HepG2 (cell line): ENCODE results near the gene BMP2K. TPM values are rescaled to one million over a fixed set of nuclear protein-coding genes. Genes with fewer than 3 reads are reported as not detected.

Source experiments
- ATAC-seq: fragments of 200-7000 bp; cut with Tn5 transposase; 3 replicates; pipeline ENCODE4 v1.9.1; 2020; ENCODE audit warnings: mild to moderate bottlenecking, moderate library complexity
- BruUV-seq: library from RNA; stranded (reverse); fragments of 400-500 nt; replicated peaks from 2 replicates; lab custom pipeline; 2021; lab: Mats Ljungman, UMichigan
- CTCF ChIA-PET: fragments of 300-600 bp; formaldehyde crosslinking; extraction: SDS; loops from one replicate; lab custom pipeline; 2021; ENCODE audit warnings: low total read pairs, inconsistent platforms, low intra/inter-chr PET ratio; lab: Yijun Ruan, JAX
- POLR2A ChIA-PET: fragments of 350-600 bp; sonication (Branson Sonifier 250); formaldehyde crosslinking; loops from one replicate; lab custom pipeline; 2020; ENCODE audit warnings: antibody characterized with exemption, inconsistent platforms; lab: Yijun Ruan, JAX
- DNase-seq: peaks from one replicate; pipeline ENCODE4 v3.0.0-alpha.2; 2015; ENCODE audit warnings: low spot score
- FAIRE-seq: peaks from 3 replicates; lab custom pipeline; 2011; peaks lifted over from hg19 to GRCh38; lab: Jason Lieb, UNC
- H2AFZ ChIP-seq: one replicate; pipeline ENCODE4 v1.6.1; 2011; ENCODE audit warnings: low read length, inconsistent platforms
- H3K27ac ChIP-seq: fragments of 300-600 bp; 3 replicates; pipeline ENCODE4 v1.8.0; 2011; ENCODE audit warnings: mixed run types, mild to moderate bottlenecking, mixed read lengths, low read length, inconsistent platforms; ENCODE audit not compliant: insufficient read depth; ENCODE audit errors: extremely low read length
- H3K27me3 ChIP-seq, 2 experiments: fragments of 200-600 bp in 1 of 2; 2 replicates in 1 of 2; 3 replicates in 1 of 2; pipeline versions ENCODE4 v1.6.0 to v1.8.0; 2011; ENCODE audit warnings: low read length in 2 of 2, mild to moderate bottlenecking in 2 of 2, moderate library complexity in 2 of 2, inconsistent platforms in 1 of 2; ENCODE audit not compliant: insufficient read depth in 2 of 2, control insufficient read depth in 1 of 2
- H3K36me3 ChIP-seq, 2 experiments: fragments of 200-600 bp in 1 of 2; replicated peaks in 1 of 2; 2 replicates in 1 of 2; 3 replicates in 1 of 2; pipeline versions ENCODE4 v1.5.1 to v1.8.0; 2011; ENCODE audit warnings: low read length in 2 of 2, inconsistent platforms in 1 of 2; ENCODE audit not compliant: insufficient read depth in 2 of 2, control insufficient read depth in 1 of 2
- H3K4me1 ChIP-seq: 2 replicates; pipeline ENCODE4 v1.5.1; 2012; ENCODE audit warnings: low read length, inconsistent platforms; ENCODE audit not compliant: insufficient read depth
- H3K4me2 ChIP-seq: 2 replicates; pipeline ENCODE4 v1.6.0; 2011; ENCODE audit warnings: low read depth, low read length, inconsistent platforms
- H3K4me3 ChIP-seq, 3 experiments: fragments of 200-600 bp in 1 of 3; sonication (generic), shearing (Covaris generic) in 1 of 3; replicated peaks in 1 of 3; 2 replicates each; pipeline ENCODE4 v1.5.1; 2011 to 2016; ENCODE audit warnings: low read length in 3 of 3, inconsistent platforms in 2 of 3, low read depth in 2 of 3, mild to moderate bottlenecking in 2 of 3, control low read depth in 1 of 3, mixed read lengths in 1 of 3; ENCODE audit not compliant: insufficient read depth in 1 of 3
- H3K79me2 ChIP-seq: one replicate; pipeline ENCODE4 v1.6.1; 2011; ENCODE audit warnings: low read length, inconsistent platforms; ENCODE audit not compliant: insufficient read depth
- H3K9ac ChIP-seq: 2 replicates; pipeline ENCODE4 v1.6.0; 2011; ENCODE audit warnings: mild to moderate bottlenecking, low read depth, low read length, inconsistent platforms; ENCODE audit not compliant: insufficient read depth
- H3K9me3 ChIP-seq: 2 replicates; pipeline ENCODE4 v1.5.1; 2012; ENCODE audit warnings: mild to moderate bottlenecking, low read length
- H4K20me1 ChIP-seq: 2 replicates; pipeline ENCODE4 v1.6.0; 2011; ENCODE audit warnings: inconsistent platforms, mild to moderate bottlenecking, low read length, moderate library complexity; ENCODE audit not compliant: insufficient read depth
- ASH2L ChIP-seq: fragments of 300-600, 200-600 bp; sonication (generic); IDR thresholded peaks from 2 replicates; pipeline ENCODE4 v1.7.0; 2017; ENCODE audit warnings: low read depth, mild to moderate bottlenecking, moderate library complexity, mixed read lengths, low read length; ENCODE audit not compliant: insufficient read length
- MIXL1 ChIP-seq: IDR thresholded peaks from 2 replicates; pipeline ENCODE4 v1.6.1; 2016
- NFIB ChIP-seq: sonication (generic); formaldehyde crosslinking; IDR thresholded peaks from 2 replicates; pipeline ENCODE4 v1.9.0; 2021; ENCODE audit warnings: missing genetic modification reagents, mild to moderate bottlenecking, borderline replicate concordance
- RFX5 ChIP-seq: IDR thresholded peaks from 2 replicates; pipeline ENCODE4 v1.6.1; 2011; ENCODE audit warnings: low read depth, low read length, improper control_type of control experiment
- RNF2 ChIP-seq: fragments of 450-650 bp; conservative IDR thresholded peaks from 2 replicates; pipeline ENCODE4 v1.6.1; 2016; ENCODE audit warnings: low read depth
- TRIM24 ChIP-seq: sonication (generic); formaldehyde crosslinking; IDR thresholded peaks from 2 replicates; pipeline ENCODE4 v1.8.0; 2022; ENCODE audit warnings: mild to moderate bottlenecking, missing genetic modification reagents
- ZBTB38 ChIP-seq: sonication (generic); formaldehyde crosslinking; IDR thresholded peaks from 2 replicates; pipeline ENCODE4 v1.5.1; 2020; ENCODE audit warnings: mild to moderate bottlenecking, missing genetic modification reagents
- ZNF256 ChIP-seq: sonication (generic); formaldehyde crosslinking; conservative IDR thresholded peaks from 2 replicates; pipeline ENCODE4 v1.4.0; 2020; ENCODE audit warnings: missing genetic modification reagents
- WGBS: methylation state at CpG from one replicate; pipeline ENCODE4 v1.1.6; 2017; ENCODE audit warnings: low lambda C conversion rate; 5-methylcytosine and 5-hydroxymethylcytosine counted together
- in situ Hi-C: cut with HindIII; loops from 2 replicates; pipeline ENCODE4 v1.10.0; 2017; ENCODE audit warnings: low pct_unique_long_range_greater_than_20kb; ENCODE audit not compliant: extremely low pct_ligation_motif_present
- intact Hi-C: fragments of 100-400 bp; cut with micrococcal nuclease; formaldehyde crosslinking; loops from one replicate; pipeline ENCODE4 v1.10.0; 2022; ENCODE audit not compliant: unreplicated experiment
- polyA plus RNA-seq, 8 experiments: library from polyadenylated mRNA; depleted of rRNA in 3 of 8; stranded (reverse) in 7 of 8; unstranded in 1 of 8; fragments of >200 nt; fragmentation: Illumina TruSeq in 4 of 8; extraction: Trizol in 4 of 8; gene quantifications; 2 replicates each; pipeline versions ENCODE4 v1.2.1 to v1.2.3, GENCODE V29; 2011 to 2016; ENCODE audit warnings: low read depth in 4 of 8, missing spikeins in 1 of 8, mixed read lengths in 1 of 8; ENCODE audit not compliant: insufficient read depth in 1 of 8
- total RNA-seq, 5 experiments: library from RNA; depleted of rRNA; stranded (reverse); fragments of >200 nt; fragmentation: Illumina TruSeq; extraction: Trizol; gene quantifications; 2 replicates each; pipeline ENCODE4 v1.2.3, GENCODE V29; 2016; ENCODE audit warnings: low read depth in 1 of 5
- TF ChIP-seq, protein P1 (sequence below): sonication (generic); formaldehyde crosslinking; IDR thresholded peaks from 2 replicates; pipeline ENCODE4 v1.5.1; 2020; ENCODE audit warnings: mild to moderate bottlenecking, missing genetic modification reagents
- TF ChIP-seq, protein P2 (sequence below): sonication (generic); formaldehyde crosslinking; IDR thresholded peaks from 2 replicates; pipeline ENCODE4 v1.5.1; 2020; ENCODE audit warnings: missing genetic modification reagents, mild to moderate bottlenecking, borderline replicate concordance
- TF ChIP-seq, protein P3 (sequence below): sonication (generic); formaldehyde crosslinking; IDR thresholded peaks from 2 replicates; pipeline ENCODE4 v1.5.1; 2020; ENCODE audit warnings: mild to moderate bottlenecking, moderate library complexity, missing genetic modification reagents

Gene BMP2K
- total and polyA plus RNA-seq, 2 of the 13 experiments (the other 11 are each of a cell fraction or from before 2014, with no cell fraction given), result 8.6 to 15.2 TPM

DNA sequence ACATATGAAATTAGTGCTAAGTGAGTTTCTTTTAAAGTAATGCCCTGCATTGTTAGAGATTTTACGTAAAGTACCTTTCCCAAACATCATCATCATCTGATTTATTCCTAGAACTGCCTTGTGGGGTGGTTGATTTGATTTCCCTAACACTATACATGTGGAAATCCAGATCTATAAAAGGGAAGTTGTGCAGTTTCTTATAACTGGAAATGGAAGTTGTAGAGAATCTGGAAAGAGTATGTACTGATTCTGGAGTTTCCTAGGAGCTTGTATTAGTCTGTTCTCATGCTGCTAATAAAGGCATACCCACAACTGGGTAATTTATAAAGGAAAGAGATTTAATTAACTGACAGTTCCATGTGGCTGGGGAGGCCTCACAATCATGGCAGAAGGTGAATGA, 47.9 kb downstream of the BMP2K start:
- WGBS, result 97% methylated on average over 1 of the region's 1 CpG
- no peak overlapping the region for H3K27ac ChIP-seq
- H3K9me3 ChIP-seq, result no peaks in the 10 kb centered on the region
- ATAC-seq, result no peak
- no peak overlapping the region for H3K4me2 ChIP-seq
- H3K9ac ChIP-seq, result no peak overlapping the region
- no peaks in the 10 kb centered on the region for H3K79me2 ChIP-seq
- no TSS peak for BruUV-seq
- intact Hi-C loops, result no loop called here
- H3K27me3 ChIP-seq, result no peaks in the 10 kb centered on the region
- no peak for TF ChIP-seq MIXL1 (CRISPR knock-in tag)
- no peak for TF ChIP-seq NFIB
- TF ChIP-seq, protein P1, sequence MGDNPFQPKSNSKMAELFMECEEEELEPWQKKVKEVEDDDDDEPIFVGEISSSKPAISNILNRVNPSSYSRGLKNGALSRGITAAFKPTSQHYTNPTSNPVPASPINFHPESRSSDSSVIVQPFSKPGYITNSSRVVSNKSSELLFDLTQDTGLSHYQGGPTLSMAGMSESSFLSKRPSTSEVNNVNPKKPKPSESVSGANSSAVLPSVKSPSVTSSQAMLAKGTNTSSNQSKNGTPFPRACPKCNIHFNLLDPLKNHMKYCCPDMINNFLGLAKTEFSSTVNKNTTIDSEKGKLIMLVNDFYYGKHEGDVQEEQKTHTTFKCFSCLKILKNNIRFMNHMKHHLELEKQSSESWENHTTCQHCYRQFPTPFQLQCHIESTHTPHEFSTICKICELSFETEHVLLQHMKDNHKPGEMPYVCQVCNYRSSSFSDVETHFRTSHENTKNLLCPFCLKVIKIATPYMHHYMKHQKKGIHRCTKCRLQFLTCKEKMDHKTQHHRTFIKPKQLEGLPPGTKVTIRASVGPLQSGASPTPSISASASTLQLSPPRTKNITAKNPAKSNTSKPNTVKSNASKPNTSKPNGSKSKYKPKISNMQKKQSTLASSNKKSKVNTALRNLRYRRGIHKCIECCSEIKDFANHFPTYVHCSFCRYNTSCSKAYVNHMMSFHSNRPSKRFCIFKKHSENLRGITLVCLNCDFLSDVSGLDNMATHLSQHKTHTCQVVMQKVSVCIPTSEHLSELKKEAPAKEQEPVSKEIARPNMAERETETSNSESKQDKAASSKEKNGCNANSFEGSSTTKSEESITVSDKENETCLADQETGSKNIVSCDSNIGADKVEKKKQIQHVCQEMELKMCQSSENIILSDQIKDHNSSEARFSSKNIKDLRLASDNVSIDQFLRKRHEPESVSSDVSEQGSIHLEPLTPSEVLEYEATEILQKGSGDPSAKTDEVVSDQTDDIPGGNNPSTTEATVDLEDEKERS (CRISPR knock-in tag), result no peak
- TF ChIP-seq, protein P2, sequence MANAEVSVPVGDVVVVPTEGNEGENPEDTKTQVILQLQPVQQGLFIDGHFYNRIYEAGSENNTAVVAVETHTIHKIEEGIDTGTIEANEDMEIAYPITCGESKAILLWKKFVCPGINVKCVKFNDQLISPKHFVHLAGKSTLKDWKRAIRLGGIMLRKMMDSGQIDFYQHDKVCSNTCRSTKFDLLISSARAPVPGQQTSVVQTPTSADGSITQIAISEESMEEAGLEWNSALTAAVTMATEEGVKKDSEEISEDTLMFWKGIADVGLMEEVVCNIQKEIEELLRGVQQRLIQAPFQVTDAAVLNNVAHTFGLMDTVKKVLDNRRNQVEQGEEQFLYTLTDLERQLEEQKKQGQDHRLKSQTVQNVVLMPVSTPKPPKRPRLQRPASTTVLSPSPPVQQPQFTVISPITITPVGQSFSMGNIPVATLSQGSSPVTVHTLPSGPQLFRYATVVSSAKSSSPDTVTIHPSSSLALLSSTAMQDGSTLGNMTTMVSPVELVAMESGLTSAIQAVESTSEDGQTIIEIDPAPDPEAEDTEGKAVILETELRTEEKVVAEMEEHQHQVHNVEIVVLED (CRISPR knock-in tag), result no peak
- no peak for TF ChIP-seq RFX5
- TF ChIP-seq ZBTB38 (CRISPR knock-in tag), result no peak
- TF ChIP-seq ZNF256 (CRISPR knock-in tag), result no peak
- TF ChIP-seq, protein P3, sequence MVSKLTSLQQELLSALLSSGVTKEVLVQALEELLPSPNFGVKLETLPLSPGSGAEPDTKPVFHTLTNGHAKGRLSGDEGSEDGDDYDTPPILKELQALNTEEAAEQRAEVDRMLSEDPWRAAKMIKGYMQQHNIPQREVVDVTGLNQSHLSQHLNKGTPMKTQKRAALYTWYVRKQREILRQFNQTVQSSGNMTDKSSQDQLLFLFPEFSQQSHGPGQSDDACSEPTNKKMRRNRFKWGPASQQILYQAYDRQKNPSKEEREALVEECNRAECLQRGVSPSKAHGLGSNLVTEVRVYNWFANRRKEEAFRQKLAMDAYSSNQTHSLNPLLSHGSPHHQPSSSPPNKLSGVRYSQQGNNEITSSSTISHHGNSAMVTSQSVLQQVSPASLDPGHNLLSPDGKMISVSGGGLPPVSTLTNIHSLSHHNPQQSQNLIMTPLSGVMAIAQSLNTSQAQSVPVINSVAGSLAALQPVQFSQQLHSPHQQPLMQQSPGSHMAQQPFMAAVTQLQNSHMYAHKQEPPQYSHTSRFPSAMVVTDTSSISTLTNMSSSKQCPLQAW, result no peak
- TF ChIP-seq RNF2, result no peak
- no peak for TF ChIP-seq ASH2L
- no peak for TF ChIP-seq TRIM24
- TF ChIP-seq, all 625 proteins: peak for 0
- in situ Hi-C loops, result no loop called here
- DNase-seq (no peak), FAIRE-seq (no peak)
- H3K4me3 ChIP-seq, result no peak overlapping the region
- H4K20me1 ChIP-seq, result no peaks in the 10 kb centered on the region
- CTCF ChIA-PET, result no interaction called here
- POLR2A ChIA-PET, result no interaction called here
- H2AFZ ChIP-seq, result no peak overlapping the region
- H3K4me1 ChIP-seq, result no peaks in the 10 kb centered on the region
- peaks cover 7 to 23% of the 10 kb centered on the region in 2 experiments; a peak in 3 of 5 replicates for H3K36me3 ChIP-seq
